ENCODE data around the gene KRT77.

Gene KRT77

DNA sequence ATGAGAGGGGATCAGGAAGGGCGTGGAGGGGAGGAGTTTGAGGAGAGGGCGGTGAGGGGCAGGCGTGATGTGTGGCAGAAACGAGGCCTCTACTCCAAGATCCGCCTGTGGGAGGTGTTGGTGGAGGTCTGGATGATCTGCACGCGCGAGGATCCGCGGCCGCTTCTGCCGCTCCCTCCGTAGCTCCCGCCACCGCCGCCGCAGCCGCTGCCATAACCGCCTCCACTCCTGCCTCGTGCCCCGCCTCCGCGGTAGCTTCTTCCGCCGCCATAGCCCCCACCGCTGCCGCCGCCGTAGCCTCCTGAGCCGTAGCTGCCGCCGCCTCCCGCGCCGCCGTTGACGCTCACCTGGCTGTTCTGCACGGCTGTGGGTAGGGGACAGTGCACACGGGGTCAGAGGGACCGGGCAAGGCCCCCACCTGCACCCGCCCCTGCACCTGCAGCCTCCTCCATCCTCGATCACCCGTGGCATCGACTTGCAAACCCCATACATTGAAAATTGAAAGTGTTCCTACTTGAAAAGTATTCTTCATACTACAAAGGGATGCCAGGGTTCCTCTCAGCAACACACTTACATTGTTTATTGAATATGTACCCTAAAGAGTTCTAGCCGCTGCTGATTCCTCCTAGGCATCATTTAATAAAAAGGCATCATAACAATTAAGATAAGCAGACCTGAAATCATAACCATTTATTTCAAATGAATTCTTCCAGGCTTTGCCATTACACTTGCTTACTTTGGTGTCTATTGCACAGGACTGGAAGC lies 12.1 kb downstream of the KRT77 start:
- peak; percentile 67 for DNase-seq

DNA sequence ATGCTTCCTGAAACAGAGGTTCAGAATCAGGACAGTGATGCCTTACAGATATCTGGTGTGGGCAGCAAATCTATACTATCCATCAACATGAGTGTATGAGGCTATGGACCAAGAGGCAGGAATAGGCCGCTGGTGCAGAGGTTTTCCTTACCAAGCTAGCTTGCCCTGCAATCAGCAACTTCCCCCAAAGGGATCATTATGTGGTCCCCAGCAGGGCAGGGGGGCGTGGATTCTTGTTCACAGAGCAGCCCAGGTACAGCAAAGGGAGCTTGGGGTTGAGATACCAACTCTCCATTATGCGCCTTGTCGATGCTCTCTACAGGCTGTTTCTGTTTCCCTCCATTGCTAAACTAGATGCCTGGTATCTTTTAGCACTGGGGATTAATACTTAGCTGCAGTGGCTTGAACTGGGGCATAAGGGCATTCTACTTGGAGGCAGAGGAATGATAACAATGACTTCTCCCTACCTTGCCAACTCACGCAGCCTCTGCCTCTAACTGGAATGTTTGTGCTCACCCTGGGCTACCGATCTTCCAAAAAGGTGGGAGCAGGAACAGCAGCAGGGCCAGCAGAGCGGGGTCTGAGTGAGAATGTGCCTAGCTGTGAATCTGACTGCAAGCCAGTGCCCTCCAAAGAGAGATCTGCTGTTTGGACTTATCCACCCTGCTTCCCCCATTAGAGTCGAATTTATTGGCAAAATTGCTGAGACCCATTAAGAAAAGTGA lies 12.8 kb downstream of the KRT77 start:
- DNase-seq = no peak

- DNase-seq = no peak
Observed at GRCh38 chr12:52689936-52690335, 13.4 kb downstream of the KRT77 start.

DNA sequence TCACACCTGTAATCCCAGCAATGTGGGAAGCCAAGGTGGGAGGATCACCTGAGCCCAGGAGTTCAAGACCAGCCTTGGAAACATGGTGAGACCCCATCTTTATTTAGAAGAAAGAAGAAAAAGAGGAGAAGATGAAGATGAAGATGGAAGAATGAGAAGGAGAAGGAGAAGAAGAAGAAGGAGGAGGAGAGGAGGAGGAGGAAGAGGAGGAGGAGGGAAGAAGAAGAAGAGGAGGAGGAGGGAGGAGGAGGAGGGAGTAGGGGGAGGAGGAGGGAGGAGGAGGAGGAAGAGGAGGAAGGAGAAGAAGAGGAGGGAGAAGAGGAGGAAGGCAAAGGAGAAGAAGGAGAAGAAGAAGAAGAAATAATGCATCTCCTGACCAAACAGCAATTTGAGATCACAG lies 14.1 kb downstream of the KRT77 start:
- DNase-seq = no peak

DNA sequence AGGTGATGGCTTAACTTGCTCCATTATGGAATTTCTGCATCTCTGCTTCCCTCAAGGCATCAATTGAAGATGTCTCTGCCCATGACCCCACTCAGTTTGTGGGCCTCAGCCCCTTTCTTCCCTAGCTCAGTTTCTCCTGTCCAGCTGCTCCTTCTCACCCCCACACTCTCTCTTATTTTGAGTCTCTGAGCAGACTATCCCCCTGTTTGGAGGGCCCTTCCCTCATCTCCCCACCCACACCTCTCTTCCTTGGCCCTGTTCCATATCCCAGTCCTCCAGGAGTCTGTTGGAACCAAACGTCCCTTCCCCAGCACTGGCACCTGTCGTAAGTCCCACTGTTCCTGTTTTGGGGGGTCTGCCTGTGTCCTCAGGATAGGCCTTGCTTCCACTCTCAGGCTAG lies 14.8 kb downstream of the KRT77 start:
- DNase-seq = no peak

- DNase-seq = no peak
Observed at GRCh38 chr12:52687497-52688385, 15.6 kb downstream of the KRT77 start.

GRCh38 chr12:52686756-52687487 lies 16.4 kb downstream of the KRT77 start:
- DNase-seq = no peak

- no peak for DNase-seq
Observed at GRCh38 chr12:52686063-52686462, 17.3 kb downstream of the KRT77 start.

DNA sequence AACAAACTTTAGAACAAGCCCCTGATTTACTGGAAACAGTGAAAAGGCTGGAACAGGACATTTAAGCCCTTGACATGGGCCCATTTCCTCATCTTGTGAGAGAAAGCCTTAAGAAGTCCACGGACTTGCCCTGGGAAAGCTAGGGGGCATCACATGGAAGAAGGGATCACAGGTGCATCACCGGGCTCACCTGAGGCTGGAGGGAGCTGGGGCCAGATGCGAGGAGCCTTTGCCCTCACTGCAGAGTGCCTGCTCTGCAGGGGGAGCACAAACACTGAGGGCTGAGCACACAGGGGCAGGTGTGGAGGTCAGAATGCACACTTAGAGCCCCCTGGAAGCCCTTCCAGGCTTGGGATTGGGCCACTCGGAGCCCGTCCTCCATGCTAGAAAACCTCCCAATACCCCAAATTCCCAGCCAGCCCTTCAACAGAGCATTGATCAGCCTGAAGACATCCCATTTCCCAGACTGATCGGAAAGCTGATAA lies 17.9 kb downstream of the KRT77 start:
- no peak for DNase-seq

GRCh38 chr12:52684431-52684830 lies 18.9 kb downstream of the KRT77 start:
- DNase-seq = no peak

DNA sequence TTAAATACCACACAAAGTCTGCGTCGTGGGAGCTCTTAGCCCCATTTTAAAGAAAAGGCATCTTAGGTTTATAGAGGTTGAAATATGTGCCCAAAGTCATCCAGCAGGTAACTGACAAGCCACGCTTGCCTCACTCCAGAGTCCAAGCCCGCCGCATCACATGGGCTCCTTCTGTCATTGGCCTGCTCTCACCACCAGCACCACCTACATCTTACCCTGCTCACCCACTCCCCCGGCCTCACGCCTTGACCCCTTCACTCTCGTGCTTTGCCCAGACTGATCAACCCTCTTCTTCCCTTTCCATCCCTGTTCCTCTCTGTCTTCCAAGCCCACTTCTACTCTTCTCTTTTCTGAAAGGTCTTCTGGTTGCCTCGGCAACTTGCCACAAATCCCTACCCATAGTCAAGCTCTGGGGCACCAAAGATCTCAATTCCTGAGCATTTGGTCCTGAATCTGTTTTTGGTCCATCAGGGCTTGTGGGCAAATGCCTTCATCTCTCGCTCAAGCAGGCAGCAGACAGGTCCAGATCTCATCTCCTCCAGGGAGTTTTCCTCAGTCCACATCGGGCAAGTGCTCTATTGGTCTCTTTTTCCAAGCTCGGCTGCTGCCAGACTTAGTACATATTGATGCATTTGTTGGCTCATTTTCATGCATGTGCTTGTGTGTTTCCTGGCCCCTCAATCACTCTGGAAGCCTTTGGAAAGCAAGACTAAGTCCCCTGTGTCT lies 19.6 kb downstream of the KRT77 start:
- DNase-seq = no peak

DNA sequence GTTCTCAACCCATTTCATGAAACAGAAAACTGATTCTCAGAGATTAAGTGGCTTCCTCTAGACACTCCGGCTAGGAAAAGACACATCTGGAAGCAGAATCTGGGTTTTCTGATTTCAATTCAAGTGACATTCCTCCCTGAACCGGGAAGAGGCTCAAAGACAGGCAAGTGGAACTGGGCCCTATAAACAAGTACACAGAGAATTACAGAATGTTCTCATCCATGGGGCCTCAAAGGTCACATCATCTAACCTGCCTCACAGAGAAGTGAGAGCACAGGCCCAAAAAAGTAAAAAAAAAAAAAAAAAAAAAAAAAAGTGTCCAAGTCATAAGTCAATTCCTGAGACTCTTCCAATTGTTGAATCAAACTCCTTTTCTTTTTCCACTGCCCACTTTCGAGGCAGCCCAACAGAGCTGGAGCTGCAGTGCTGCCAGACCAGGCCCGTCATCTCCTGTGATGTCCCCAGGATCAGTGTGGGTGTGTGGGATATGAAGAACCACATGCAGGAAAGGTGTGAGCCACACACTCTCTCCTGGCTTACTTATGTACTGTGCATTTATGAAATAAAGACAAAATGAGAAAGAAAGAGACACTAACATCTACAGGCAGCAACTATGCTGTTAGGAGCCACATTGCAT lies 20.3 kb downstream of the KRT77 start:
- DNase-seq = no peak

DNA sequence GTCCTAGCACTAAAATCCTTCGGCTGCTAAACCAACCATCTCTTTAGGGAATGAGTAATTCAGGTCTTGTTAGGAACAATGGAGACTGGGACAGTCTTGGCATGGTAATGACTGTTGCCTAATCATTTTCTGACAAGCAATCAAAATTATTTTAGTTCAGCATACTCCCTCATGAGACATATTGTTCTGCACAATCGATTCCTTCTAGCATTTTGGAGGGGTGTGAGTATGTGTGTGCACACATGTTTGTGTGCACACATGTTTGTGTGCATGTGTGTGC lies 21.0 kb downstream of the KRT77 start:
- DNase-seq = no peak

GRCh38 chr12:52681526-52682380 lies 21.6 kb downstream of the KRT77 start:
- peak; percentile 28 for DNase-seq

- no peak for DNase-seq
Observed at GRCh38 chr12:52680363-52680762, 23.0 kb downstream of the KRT77 start, which contains the start of gene KRT1. TSS of gene KRT1 (minus strand) at chr12:52680407. CDS start at chr12:52680348, 59 bp downstream.

- no peak for DNase-seq
Observed at GRCh38 chr12:52679875-52680274, 23.4 kb downstream of the KRT77 start.

DNA sequence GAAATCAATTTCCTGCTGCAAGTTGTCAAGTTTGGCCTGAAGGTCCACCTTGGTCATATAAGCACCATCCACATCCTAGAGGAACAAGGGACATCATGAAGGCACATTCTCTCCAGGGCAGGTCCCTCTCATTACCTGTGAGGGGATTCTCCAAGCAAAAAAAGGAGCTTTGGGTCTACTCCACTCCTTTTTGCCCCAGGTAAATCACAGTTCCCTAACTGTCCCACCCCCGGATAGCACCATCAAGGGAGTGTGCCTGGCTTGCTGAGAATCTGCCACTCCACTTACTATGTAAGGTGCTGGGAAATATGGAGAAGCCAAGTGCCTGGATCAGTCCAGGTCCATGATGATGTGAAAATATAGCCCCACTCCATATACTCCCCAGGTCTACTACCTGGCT lies 25.7 kb downstream of the KRT77 start:
- no peak for DNase-seq

DNA sequence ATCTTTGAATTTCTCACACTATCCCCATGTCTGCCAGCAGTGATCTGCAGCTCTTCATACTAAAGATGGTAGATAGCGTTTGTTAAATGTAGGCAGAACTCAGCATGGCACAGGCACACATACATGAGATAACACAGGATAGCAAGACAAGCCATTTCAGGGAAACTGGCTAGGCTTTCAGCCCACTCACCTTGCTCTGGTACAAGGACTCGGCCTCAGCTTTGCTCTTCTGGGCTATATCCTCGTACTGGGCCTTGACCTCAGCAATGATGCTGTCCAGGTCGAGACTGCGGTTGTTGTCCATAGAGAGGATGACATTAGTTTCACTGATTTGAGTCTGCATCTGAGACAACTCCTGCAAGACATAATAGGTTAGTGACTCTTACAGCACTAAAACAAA lies 26.2 kb downstream of the KRT77 start:
- DNase-seq = no peak

GRCh38 chr12:52676163-52676562 lies 27.2 kb downstream of the KRT77 start:
- DNase-seq = no peak

- DNase-seq = no peak
Observed at GRCh38 chr12:52675301-52675701, 28.0 kb downstream of the KRT77 start.

DNA sequence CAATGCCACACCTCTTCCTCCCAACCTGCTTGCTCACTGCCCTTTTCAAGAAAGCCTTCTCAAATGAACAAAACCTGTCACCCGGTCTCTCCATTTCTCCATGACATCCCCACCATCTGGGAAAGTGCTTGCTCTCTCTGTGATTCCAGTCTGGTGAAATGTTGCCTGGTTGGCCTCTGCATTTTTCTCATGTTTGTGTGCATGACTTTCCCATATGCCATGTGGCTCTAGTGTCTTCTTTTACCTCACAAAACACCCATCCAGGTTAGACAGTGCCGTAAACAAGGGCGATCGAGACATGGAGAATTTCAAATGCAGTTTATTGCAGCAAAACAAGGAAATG lies 28.9 kb downstream of the KRT77 start:
- no peak for DNase-seq
